Measurements from ENCODE around the gene CD302. TPM values are rescaled to one million over a fixed set of nuclear protein-coding genes. Genes with fewer than 3 reads are reported as not detected.

Gene CD302
- total and polyA plus RNA-seq, 4 donors: 65.9 to 118 (median 96.8) TPM

DNA sequence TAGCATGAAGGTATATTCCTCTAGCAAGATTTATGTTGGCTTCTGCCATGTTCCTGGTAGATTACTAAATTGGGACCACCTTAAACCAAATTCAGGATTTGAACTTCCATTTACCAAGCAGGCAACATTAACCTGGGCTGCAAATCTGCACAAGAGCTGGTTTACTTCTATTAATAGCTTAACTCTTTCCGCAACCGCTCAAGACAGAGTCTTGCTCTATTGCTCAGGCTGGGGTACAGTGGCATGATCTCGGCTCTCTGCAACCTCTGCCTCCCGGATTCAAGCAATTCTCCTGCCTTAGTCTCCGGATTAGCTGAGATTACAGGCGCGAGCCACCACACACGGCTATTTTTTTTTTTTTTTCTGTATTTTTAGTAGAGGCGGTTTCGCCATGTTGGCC, 77.3 kb downstream of the CD302 start:
- DNase-seq (ENCODE audit: low spot score): no peak
- peaks cover 5 to 21% (median 7%) of the 10 kb centered on the region in 4 donors for H3K36me3 ChIP-seq (ENCODE audit: control insufficient read depth in 4 of 4, insufficient read depth in 3 of 4, low read depth in 1 of 4, low read length in 3 of 4)
- 96% methylated on average over 10 of the region's 10 CpGs for WGBS
- no peak overlapping the region for H3K9ac ChIP-seq (ENCODE audit: low read depth in 1 of 2, low read length in 2 of 2)
- peaks cover 2 to 20% (median 9%) of the 10 kb centered on the region in 4 donors for H3K4me1 ChIP-seq (ENCODE audit: control insufficient read depth in 4 of 4, insufficient read depth in 4 of 4, low read length in 3 of 4)
- no peak for TF ChIP-seq TAF1 (conservative IDR thresholded peaks at IDR 0.05)
- H3K27me3 ChIP-seq (ENCODE audit: control insufficient read depth in 4 of 4, insufficient read depth in 4 of 4, low read length in 3 of 4): no peaks in the 10 kb centered on the region
- no peak overlapping the region for H3K27ac ChIP-seq (ENCODE audit: low read depth in 1 of 2, low read length in 2 of 2)
- H3K9me3 ChIP-seq (ENCODE audit: control insufficient read depth in 4 of 4, low read length in 3 of 4): no peaks in the 10 kb centered on the region
- H3K4me3 ChIP-seq (ENCODE audit: low read depth in 1 of 3, low read length in 3 of 3): no peak overlapping the region

Other genes with a start within 250 kb of the CD302 start
- gene BAZ2B, start 181.7 kb downstream of the CD302 start, total RNA-seq: 10 to 100 TPM; 24.7 to 61.0 TPM
- 10 to 100 TPM in 1 of 2 donors, 1 to 10 TPM in 1; 6.7 to 25.2 TPM for gene BAZ2B, start 181.7 kb downstream of the CD302 start, polyA plus RNA-seq
- 10 to 100 TPM; 52.0 to 57.6 TPM for gene MARCHF7, start 85.7 kb downstream of the CD302 start, total RNA-seq
- gene MARCHF7, start 85.7 kb downstream of the CD302 start, polyA plus RNA-seq: 10 to 100 TPM; 16.9 to 22.9 TPM
- 1 to 10 TPM; 1.8 to 3.1 TPM for gene LY75, start 106.5 kb upstream of the CD302 start, total RNA-seq
- under 1 TPM; 0.44 to 0.72 TPM for gene LY75, start 106.5 kb upstream of the CD302 start, polyA plus RNA-seq

All from liver (tissue), 9 donors.